ENCODE measurements around the gene DOP1B.
A peak's percentile ranks its signal among the peaks of the same experiment; 100 is the strongest.

The DOP1B gene

GRCh38 chr21:36145259-36145658, 11.4 kb upstream of the DOP1B start:
- no peak for DNase-seq (ENCODE audit: extremely low read depth, low read depth)
- no peak for TF ChIP-seq CTCF (IDR thresholded peaks at IDR 0.05; ENCODE audit: low read depth, low read length)

- TF ChIP-seq CTCF (IDR thresholded peaks at IDR 0.05; ENCODE audit: low read depth, low read length): no peak
Observed at GRCh38 chr21:36147911-36148310, 8.7 kb upstream of the DOP1B start.

GRCh38 chr21:36148886-36149285, 7.7 kb upstream of the DOP1B start:
- DNase-seq (ENCODE audit: extremely low read depth, low read depth): no peak
- TF ChIP-seq CTCF (IDR thresholded peaks at IDR 0.05; ENCODE audit: low read depth, low read length): no peak

More at GRCh38 chr21:36147911-36148310, 8.7 kb upstream of the DOP1B start:
- DNase-seq (ENCODE audit: extremely low read depth, low read depth): no peak

- no peak for DNase-seq (ENCODE audit: extremely low read depth, low read depth)
- TF ChIP-seq CTCF (IDR thresholded peaks at IDR 0.05; ENCODE audit: low read depth, low read length): no peak
Observed at GRCh38 chr21:36149788-36150711, 6.6 kb upstream of the DOP1B start.

GRCh38 chr21:36155603-36156338, 853 bp upstream of the DOP1B start:
- DNase-seq (ENCODE audit: extremely low read depth, low read depth): no peak
- no peak for TF ChIP-seq CTCF (IDR thresholded peaks at IDR 0.05; ENCODE audit: low read depth, low read length)

GRCh38 chr21:36156339-36156814, 247 bp upstream of the DOP1B start:
- TF ChIP-seq CTCF (IDR thresholded peaks at IDR 0.05; ENCODE audit: low read depth, low read length): no peak
- peak; percentile 99 for DNase-seq (ENCODE audit: extremely low read depth, low read depth)
